Activated CD8-positive, alpha-beta memory T cell treated with anti-CD3 and anti-CD28 coated beads for 48 hours (primary cell): ENCODE results near the gene LIG3.
"Not testable (repeated sequence)": the region's sequence is repeated elsewhere in the genome, so short reads cannot be mapped to it uniquely, and the experiment has no call there.

ENCODE experiments used
- DNase-seq, 3 experiments: peaks; one replicate each; pipeline ENCODE4 v3.0.0-alpha.2; 2020; ENCODE audit warnings: low read depth in 2 of 3, low spot score in 2 of 3

Gene LIG3

DNA sequence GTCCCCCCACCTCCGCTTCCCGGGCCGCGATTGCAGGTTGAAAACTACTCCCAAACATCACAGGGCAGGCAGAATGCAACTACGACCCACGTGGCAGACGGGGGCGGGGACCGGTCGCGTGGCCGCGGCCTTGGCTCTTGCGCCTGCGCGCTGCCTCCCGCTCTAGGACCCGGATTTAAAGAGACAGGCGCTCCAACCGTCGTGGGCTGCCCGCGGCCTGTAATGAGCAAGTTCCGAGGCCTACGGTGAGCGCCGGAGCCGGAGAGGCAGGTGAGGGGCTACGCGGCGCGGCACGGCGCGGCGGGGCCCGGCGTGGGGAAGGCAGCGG is at the start of gene LIG3:
TSS of gene LIG3 (plus strand) at position 160 of the 328 bp plus-strand sequence. CDS start 2,494 bp downstream, outside the sequence.
- peak; percentile 85 to 93 (median 90) for DNase-seq

DNA sequence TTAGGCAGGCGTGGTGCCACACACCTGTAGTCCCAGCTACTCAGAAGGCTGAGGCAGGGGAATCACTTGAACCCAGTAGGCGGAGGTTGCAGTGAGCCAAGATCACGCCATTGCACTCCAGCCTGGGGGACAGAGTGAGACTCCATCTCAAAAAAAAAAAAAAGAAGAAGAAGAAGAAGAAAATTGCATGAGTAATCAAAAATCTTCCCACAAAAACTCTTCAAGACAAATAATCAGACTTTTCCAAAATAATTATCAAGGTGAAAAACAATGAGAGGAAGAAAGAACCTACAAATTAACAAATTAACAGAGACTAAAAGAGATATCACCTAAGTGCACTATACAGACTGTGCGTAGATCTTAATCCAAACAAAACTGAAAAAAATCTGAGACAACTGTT is 29.5 kb upstream of the LIG3 start:
- not testable (repeated sequence) for DNase-seq

DNA sequence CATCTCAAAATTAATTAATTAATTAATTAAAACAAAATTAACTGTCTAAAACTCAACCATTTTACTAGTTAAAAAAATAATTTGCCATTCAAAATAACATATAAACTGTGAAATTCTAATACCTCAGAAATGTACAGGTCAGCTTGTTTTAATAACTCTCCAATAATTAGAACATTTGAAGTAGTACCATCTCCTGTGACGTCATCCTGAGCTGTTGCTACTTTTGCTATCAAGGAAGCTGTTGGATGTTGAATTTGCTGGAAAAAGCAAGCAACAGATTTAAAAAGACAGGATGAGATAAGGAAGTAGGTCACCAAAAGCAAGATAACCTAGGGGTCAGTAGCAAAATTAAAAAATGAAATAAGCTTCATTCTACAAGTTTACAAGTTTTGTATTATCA is 21.9 kb upstream of the LIG3 start:
- no peak for DNase-seq

GRCh38 chr17:34961093-34961911 is 19.0 kb upstream of the LIG3 start, which contains the start of the genes CCT6B and ZNF830:
Gene CCT6B (minus strand): TSS chr17:34961460. CDS start chr17:34961393, 67 bp downstream.
Gene ZNF830 (plus strand): TSS chr17:34961540. CDS start chr17:34961567, 27 bp downstream.
- peak; percentile 69 for DNase-seq

- no peak for DNase-seq
These were observed 6.1 kb upstream of the LIG3 start for GRCh38 chr17:34974179-34974578.

GRCh38 chr17:34974794-34975785 is 5.2 kb upstream of the LIG3 start:
- DNase-seq, result no peak

DNA sequence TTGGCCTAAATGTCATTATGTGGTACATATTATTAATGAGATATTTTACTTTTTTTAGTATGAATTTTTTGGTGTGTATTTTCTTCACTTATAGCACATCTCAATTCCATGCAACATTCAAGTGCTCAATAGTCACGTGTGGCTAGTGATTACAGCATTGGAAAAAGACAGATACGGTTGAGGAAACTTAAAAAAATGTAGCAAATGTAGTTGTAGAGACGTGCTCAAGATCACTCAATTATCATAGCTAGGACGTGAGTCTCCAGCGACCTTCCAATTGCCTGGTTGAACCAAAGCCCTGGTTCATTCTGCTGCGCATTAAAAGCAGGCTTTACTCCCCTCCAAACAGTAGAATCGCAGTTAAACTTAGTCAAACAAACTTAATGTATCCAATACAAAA is 1.2 kb upstream of the LIG3 start:
- no peak for DNase-seq

GRCh38 chr17:34979650-34980352 is 511 bp upstream of the LIG3 start:
- no peak for DNase-seq

DNA sequence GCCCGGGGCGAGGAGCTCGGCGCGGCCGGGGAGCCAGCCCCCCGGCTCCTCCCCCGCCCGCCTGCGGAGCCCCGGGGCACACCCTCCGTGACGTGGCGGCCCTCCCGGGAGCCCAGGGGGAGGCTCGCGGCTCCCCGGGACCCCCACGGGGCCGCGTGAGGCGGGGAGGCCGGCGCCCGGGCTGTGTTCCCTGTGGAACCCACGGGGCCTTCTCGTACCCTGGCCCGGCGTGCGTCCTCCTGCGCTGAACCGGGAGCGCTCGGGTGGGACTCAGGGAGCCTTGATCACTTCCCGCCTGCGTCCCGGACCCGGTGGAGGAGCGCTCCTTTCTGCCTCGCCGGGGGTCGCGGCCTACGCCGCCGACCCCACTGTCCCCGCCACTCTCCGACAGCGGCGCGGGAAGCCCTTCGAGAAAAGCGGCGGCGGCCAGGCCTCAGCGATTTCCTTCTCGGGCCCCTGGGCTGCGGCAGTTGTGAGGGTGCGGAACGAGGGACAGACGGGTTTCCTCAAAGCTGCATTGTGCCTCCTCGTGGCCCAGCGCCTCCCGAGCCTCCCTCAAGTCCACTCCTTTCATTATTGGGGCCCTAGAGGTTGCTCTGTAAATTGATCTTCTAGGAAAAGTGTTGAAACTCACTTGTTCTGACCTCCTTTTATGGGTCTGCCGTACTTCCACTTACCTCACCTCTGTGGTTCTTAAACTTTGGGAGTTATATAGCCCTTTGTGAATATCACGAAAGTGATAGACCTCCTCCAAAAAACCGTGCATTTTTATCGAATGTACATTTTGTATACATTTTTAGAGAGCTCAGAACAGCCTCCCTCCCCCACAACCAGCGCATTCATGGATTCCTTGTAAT is 597 bp downstream of the LIG3 start:
- DNase-seq, result peak; percentile 36 to 72 (median 64)

DNA sequence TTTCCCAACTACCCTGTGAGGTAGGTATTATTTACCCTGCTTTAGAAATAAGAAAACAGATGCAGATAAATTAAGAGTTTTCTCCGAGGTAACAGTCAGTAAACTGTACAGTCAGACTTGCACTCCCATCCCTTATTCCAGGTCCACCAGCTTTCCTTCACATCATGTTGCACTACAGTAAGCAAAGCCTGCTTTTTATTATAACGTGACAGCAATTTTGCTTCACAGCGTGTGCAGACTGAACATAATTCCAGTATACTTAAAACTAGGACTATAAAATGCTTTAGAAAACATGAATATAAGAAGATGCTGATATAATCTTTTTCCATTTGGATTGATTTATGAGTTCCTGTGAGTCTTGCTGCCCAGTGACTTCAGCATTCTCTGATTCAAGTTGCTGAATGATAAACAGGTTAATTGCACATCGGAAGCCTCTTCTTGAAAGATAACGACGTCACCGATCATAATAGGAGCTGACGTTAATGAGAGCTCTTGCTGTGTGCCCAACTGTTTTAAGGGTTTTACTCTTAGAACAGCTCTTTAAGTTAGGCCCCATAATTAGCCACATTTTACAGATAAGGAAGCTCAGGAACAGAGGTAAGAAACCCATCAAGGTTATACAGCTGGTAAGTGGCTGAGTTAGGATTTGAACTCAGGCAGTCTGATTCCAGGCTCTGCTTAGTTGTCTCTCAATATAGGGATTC is 1.4 kb downstream of the LIG3 start:
- DNase-seq, result no peak

DNA sequence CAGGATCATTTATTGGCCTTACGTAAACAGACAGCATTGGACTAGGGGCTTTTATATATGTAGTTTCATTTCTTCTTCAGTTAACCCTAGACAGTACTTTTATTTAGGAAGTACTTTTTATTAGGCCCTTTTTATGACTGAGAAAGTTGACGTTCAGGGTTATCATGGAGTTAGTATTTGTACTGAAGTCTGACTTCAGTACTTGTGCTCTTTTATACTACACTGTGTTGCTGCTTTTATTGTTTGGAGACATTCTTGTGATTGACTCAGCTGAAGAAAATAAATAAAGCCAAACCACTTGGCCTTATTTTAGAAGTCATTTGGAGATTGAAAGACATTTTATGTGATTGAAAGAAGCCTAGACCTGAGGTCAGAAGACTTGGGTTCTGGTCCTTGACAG is 6.9 kb downstream of the LIG3 start:
- no peak for DNase-seq

- no peak for DNase-seq
These were observed 8.3 kb downstream of the LIG3 start for GRCh38 chr17:34988644-34989043.

- DNase-seq, result no peak
These were observed 9.2 kb downstream of the LIG3 start for GRCh38 chr17:34989473-34989872.

GRCh38 chr17:34990921-34991365 is 10.6 kb downstream of the LIG3 start:
- no peak for DNase-seq

DNA sequence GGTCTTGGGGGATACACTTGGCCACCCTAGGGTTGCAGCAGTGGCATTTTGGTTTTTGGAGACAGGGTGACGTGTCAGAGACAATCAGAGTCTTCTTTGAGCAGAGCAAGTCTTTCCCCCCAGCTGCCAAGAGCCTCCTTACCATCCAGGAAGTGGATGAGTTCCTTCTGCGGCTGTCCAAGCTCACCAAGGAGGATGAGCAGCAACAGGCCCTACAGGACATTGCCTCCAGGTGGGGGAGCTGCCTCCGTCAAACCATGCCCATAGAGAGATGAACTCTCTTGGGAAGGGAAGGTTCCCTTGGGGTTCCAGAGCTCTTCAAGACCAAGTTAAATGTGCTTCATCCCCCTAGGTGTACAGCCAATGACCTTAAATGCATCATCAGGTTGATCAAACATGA is 11.3 kb downstream of the LIG3 start:
- DNase-seq, result no peak

GRCh38 chr17:34993031-34993430 is 12.7 kb downstream of the LIG3 start:
- DNase-seq, result no peak

- no peak for DNase-seq
These were observed 16.3 kb downstream of the LIG3 start for GRCh38 chr17:34996422-34997285.

DNA sequence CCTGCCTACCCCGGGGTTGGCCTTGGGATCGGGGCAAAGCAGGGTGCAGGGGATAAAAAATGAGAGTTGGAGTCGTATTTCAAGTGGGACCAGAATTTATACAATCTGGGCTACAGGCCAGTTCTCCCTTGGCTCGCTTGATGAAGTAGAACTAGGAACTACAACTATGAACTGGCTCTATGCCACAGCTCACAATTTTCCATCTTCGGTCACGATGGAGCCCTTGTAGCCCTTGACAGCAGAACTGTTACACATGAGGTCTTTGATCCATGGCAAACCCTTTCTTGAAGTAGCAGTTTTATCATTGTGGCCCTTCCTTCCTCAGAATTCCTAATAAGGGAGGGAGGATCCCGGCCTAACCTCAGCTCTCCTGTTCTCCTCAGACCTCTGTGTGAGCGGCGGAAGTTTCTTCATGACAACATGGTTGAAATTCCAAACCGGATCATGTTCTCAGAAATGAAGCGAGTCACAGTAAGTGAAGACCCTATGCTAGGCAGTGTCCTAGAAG is 17.1 kb downstream of the LIG3 start:
- no peak for DNase-seq
